UCSD-AML1 (cell line): ENCODE data around the gene R3HDM4.
"Not testable (repeated sequence)": the region's sequence is repeated elsewhere in the genome, so short reads cannot be mapped to it uniquely, and the experiment has no call there.

Source experiments
- DNase-seq: peaks from one replicate; lab custom pipeline; 2025; ENCODE audit not compliant: unreplicated experiment; lab: John Stamatoyannopoulos, UW

The R3HDM4 gene

DNA sequence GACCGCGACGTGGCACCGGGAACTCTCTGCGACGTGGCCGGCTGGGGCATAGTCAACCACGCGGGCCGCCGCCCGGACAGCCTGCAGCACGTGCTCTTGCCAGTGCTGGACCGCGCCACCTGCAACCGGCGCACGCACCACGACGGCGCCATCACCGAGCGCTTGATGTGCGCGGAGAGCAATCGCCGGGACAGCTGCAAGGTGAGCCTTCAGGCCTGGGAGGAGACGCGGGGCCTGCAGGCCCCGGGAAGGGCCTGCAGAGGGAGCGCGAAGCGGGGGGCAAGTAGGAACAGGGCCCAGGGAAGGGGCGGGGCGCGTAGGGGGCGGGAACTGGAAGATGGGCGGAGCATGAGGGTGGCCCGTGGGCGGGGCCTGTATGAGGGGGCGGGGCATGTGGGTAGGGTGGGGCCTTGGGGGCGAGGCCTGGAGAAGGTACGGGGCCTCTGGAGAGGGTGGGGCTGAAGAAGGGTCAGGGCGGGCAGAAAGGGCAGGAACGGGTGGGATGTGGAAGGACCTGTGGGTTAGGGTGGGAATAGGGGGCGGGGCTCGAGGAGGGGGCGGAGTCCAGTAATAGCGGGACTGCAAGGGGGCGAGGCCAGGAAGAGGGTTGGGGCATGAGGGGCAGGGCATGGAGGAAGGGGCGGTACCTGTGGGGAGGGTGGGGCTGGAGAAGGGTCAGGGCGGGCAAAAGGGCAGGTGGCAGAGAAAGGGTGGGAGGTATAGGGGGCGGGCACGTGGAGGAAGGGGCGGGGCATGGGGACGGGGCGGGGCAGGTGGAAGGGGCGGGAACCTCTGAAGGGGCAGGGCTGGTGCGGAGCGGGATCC is 51.1 kb downstream of the R3HDM4 start:
- DNase-seq: peak; percentile 81

DNA sequence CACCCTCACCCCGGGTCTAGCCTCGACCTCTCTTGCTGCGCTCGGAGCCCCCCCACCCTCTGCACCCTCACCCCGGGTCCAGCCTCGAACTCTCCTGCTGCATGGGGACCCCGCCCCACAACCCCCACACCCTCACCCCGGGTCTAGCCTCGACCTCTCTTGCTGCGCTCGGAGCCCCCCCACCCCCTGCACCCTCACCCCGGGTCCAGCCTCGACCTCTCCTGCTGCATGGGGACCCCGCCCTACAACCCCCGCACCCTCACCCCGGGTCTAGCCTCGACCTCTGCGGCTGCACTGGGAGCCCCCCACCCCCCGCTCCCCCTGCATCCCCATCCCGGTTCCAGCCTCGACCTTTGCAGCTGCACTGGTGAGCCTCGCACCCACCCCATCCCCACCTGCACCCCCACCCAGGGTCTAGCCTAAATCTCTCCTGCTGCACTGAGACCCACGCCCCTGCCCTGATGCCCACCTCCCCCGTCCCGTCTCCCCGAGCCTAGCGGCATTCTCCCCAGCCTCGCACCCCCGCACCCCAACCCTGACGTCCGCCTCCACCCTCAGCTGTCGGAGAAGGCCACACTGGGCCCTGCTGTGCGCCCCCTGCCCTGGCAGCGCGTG is 51.8 kb downstream of the R3HDM4 start:
- no peak for DNase-seq

DNA sequence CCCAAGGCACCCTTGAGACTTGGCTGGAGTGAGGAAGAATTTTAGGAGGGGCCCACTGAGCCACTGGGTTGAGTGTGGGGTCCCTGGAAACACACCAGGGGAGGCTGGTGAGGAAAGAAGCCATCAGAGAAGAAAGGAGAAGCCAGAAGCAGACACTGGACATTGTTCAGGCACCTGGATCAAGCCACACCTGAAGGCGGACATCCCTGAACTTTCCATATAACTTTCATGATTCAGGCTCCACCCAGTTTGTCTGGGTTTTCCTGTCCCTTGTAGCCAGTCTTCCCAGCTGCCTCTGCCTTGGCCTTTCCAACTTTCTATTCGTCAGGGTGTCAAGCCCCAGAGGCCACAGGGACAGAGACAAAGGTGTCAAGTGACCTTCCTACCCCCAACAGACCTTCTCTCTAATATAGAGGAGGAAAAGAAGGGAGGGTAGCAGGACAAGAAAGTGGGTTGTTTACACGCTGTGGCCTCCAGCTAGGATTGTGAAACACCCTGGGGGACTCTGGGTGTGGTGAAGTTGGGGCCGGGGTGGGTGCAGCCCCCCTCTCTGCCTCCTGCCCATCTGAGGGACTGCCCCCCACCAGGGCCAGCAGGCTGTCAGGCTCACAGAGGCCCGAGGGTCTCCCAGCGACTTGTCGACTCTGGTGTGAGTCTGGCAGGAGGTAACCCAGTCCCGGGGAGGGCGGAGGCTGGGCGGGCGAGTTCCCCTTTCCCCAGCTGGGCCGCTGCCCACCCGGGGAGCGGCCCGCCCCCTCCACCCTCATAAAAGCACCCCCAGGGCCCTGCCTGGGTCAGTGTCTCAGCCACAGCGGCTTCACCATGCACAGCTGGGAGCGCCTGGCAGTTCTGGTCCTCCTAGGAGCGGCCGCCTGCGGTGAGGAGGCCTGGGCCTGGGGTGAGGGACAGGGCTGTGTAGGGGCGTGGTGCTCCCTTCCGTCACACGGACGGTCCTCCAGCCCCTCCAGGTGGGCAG is 53.9 kb downstream of the R3HDM4 start, which contains the start of gene CFD:
Gene CFD, plus strand, starts transcription at position 797 of the 976 bp plus-strand sequence. Its CDS starts 26 bp downstream, at position 823.
- no peak for DNase-seq

DNA sequence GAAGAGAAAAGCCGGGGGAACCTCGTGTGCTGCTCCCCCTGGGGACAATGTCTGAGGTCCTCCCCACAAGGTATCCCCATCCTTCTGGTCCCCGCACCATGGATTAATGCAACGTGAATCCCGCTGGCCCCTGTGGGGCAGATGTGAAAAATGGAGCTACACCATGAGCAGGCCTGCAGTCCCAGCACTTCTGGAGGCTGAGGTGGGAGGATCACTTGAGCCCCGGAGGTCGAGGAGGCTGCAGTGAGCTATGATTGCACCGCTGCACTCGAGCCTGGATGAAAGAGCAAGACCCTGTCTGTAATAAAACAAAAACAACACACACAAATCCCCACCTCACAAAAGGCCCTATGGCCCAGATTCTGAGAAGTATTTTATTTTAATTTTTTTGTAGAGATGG is 54.7 kb downstream of the R3HDM4 start:
- DNase-seq: no peak

DNA sequence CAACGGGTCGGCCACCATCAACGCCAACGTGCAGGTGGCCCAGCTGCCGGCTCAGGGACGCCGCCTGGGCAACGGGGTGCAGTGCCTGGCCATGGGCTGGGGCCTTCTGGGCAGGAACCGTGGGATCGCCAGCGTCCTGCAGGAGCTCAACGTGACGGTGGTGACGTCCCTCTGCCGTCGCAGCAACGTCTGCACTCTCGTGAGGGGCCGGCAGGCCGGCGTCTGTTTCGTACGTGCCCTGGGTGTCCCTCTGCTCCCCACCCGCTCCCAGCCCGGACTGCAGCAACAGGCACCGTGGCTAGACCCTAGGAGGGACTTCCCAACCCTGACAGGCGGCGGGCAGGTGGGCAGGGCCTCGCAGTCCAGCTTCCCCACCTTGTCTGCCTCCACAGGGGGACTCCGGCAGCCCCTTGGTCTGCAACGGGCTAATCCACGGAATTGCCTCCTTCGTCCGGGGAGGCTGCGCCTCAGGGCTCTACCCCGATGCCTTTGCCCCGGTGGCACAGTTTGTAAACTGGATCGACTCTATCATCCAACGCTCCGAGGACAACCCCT is 57.4 kb downstream of the R3HDM4 start:
- DNase-seq: no peak

DNA sequence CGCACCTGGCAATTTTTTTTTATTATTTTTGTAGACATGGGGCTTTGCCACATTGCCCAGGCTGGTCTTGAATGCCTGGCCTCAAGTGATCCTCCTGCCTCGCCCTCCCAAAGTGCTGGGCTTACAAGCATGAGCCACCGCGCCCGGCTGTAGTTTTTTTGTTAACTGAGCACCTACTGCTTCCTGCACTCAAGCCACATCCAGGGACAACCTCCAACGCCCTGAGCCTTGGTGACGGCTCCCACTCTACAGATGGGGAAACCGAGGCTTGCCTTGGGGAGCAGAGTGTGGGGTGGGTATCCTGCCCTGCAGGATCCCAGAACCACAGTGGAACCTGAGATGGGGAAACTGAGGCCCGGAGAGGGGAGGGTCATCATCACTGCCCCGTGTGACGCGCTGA is 57.9 kb downstream of the R3HDM4 start:
- no peak for DNase-seq

DNA sequence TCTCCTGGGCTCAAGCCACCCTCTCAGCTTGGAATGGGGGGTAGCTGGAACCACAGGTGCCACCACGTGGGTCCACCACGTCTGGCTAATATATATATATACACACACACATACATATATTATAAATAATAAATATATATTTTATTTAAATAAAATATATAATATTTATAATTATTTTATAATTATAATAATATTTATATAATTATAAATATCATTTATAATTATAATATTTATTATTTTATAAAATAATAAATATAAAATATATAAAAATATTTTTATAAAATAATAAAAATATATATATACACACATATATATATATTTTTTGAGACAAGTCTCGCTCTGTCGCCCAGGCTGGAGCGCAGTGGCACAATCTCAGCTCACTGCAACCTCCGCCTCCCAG is 58.5 kb downstream of the R3HDM4 start:
- no peak for DNase-seq

DNA sequence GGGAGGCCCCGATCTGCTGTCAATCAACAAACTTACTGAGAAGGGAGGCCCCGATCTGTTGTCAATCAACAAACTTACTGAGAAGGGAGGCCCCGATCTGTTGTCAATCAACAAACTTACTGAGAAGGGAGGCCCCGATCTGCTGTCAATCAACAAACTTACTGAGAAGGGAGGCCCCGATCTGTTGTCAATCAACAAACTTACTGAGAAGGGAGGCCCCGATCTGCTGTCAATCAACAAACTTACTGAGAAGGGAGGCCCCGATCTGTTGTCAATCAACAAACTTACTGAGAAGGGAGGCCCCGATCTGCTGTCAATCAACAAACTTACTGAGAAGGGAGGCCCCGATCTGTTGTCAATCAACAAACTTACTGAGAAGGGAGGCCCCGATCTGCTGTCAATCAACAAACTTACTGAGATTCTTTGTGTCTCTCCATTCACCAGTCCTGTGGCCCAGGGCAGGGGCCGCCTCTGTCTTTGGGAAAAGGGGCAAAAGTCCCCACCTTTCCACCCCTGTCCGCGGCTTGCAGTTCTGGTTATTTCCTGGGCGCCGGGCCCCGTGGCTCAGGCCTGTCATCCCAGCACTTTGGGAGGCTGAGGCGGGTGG is 59.3 kb downstream of the R3HDM4 start:
- DNase-seq: not testable (repeated sequence)

DNA sequence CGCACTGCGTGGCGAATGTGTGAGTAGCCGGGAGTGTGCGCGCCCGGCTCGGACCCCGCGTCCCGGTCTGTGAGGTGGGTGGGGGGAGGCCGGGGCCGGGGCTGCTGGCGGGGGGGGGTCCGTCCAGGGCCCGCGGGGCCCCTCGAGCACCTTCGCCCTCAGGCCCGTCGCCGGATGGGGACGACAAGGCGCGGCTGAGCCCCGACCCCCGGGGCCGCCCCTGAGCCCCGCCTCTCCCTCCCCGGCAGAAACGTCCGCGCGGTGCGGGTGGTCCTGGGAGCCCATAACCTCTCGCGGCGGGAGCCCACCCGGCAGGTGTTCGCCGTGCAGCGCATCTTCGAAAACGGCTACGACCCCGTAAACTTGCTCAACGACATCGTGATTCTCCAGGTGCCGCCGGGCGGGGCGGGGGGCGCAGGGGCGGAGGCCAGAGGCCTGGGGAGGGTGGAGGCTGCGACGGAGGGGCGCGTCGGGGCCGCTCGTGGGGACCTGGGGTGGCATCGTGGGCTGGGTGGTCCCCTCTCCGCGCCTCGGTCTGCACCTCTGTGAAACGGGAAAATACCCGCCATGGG is 59.9 kb downstream of the R3HDM4 start:
- no peak for DNase-seq

DNA sequence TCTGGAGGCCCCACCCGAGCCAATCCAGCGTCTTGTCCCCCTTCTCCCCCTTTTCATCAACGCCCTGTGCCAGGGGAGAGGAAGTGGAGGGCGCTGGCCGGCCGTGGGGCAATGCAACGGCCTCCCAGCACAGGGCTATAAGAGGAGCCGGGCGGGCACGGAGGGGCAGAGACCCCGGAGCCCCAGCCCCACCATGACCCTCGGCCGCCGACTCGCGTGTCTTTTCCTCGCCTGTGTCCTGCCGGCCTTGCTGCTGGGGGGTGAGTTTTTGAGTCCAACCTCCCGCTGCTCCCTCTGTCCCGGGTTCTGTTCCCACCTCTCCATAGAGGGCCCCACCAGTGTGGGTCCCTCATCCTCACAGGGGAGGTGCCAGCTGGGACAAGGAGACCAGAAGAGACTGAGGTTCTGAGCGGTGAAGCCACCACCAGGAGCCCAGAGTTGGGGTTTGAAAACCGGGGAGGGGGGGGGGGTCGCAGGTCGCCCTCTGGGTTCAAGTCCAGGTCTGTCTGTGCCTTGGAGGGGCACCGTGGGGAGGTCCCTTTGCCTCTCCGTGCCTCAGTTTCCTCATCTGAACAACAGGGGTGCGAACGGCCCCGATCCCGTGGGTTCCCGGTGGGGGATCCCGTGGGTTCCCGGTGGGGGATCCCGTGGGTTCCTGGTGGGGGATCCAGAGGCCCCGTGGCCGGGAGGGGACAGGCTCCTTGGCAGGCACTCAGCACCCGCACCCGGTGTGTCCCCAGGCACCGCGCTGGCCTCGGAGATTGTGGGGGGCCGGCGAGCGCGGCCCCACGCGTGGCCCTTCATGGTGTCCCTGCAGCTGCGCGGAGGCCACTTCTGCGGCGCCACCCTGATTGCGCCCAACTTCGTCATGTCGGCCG is 60.6 kb downstream of the R3HDM4 start, which contains the start of gene ELANE:
Gene ELANE, plus strand, starts transcription at position 168 of the 878 bp plus-strand sequence. Its CDS starts 26 bp downstream, at position 194.
- DNase-seq: no peak

DNA sequence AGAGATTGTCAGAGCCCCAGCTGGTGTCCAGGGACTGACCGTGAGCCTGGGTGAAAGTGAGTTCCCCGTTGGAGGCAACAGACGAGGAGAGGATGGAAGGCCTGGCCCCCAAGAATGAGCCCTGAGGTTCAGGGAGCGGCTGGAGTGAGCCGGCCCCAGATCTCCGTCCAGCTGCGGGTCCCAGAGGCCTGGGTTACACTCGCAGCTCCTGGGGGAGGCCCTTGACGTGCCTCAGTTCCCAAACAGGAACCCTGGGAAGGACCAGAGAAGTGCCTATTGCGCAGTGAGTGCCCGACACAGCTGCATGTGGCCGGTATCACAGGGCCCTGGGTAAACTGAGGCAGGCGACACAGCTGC is 62.1 kb downstream of the R3HDM4 start:
- DNase-seq: no peak

DNA sequence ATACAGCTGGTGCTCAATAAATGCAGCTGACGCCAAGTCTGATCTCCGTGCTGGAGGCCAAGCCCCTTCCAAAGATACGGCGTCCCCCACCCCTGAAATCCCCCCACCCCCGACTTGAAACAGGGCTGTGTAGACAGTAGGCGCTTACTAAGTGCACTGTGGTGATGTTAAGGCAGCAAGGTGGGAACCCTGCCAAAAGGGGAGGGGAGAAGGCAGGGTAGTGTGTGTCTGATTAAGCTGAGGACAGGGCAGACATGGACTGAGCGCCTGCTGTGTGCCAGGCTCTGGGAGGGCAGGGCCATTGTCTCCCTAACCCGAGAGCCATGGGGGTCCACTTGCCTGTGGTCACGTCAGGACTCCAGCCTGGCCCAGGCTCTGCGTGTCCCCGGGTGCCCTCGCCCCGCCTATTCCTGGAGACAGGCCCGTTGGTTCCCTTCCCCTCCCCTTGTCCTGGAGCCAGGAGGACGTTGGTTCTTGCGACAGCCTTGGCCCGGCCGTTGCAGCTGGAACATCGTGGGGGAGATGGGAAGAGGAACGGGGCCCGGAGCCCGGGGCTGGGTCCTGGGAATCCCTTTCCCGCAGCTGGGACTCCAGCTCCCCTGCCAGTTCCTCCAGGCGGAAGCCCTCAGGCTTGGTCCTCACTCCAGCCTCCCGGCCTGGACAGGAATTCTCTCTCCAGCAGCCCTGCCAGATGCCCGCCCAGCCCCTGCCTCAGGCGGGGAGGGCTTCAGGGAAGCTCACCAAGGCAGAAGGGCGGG is 62.6 kb downstream of the R3HDM4 start:
- DNase-seq: no peak

DNA sequence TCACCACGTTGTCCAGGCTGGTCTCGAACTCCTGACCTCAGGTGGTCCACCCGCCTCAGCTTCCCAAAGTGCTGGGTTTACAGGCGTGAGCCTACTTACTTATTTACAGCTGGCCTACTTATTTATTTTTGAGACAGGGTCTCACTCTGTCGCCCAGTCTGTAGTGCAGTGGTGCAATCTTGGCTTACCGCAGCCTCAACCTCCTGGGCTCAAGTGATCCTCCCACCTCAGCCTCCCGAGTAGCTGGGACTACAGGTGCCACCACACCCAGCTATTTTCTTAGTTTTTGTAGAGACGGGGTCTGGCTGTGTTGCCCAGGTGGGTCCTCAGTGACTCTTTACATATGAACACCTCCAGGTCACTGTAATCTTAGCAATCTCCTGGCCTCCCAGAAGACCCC is 63.8 kb downstream of the R3HDM4 start:
- not testable (repeated sequence) for DNase-seq

DNA sequence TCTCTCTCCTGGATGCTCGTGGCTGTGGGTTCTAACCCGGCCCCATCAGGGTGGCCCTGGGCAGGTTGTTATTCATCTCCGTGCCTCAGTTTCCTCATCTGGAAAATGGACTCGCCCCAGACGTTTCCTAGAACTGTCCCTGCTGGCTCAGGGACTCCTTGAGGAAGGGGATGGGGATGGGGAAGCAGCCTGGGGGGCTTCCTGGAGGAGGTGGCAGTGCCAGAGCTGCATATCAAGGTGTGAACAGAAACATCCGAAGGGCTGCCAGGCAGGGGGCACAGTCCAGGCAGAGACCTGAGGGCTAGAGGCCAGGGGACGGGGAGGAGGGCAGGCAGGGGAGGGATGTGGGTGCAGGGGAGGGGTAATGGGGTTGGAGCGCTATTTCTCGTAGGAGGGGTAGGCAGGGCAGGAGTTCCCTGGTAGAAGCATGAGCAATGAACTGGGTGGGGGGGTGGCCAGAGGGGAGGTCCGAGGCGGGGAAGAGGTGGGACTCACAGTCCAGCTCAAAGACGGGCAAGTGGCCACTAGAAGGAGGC is 64.6 kb downstream of the R3HDM4 start:
- DNase-seq: no peak
